Breast epithelium (tissue), 4 donors: ENCODE measurements around the gene FHOD3. TPM values are rescaled to one million over a fixed set of nuclear protein-coding genes. Genes with fewer than 3 reads are reported as not detected.
"Not testable (repeated sequence)": the region's sequence is repeated elsewhere in the genome, so short reads cannot be mapped to it uniquely, and the experiment has no call there.

Source experiments
- DNase-seq, 2 donors: peaks; one replicate each; pipeline ENCODE4 v3.0.0-alpha.2; 2019; ENCODE audit warnings: low spot score in 2 of 2
- H3K27ac ChIP-seq, 2 donors: fragments of 200-600 bp; sonication (generic) in 1 of 2; one replicate each; pipeline ENCODE4 v1.5.1; 2016 to 2019; ENCODE audit warnings: mild to moderate bottlenecking in 1 of 2
- H3K27me3 ChIP-seq, 2 donors: fragments of 200-600 bp; sonication (generic) in 1 of 2; one replicate each; pipeline versions ENCODE4 v1.5.1 to v1.6.0; 2017 to 2019; ENCODE audit warnings: control low read depth in 1 of 2, mild to moderate bottlenecking in 1 of 2
- H3K36me3 ChIP-seq: fragments of 200-600 bp; one replicate; pipeline ENCODE4 v1.5.1; 2019
- H3K4me1 ChIP-seq, 2 donors: fragments of 200-600 bp; sonication (generic); one replicate each; pipeline ENCODE4 v1.5.1; 2016 to 2019; ENCODE audit warnings: control low read depth in 1 of 2
- H3K4me3 ChIP-seq, 3 donors: fragments of 200-600 bp; sonication (generic); 1 replicate in 2 of 3; 2 replicates in 1 of 3; pipeline ENCODE4 v1.5.1; 2016 to 2019; ENCODE audit warnings: mild to moderate bottlenecking in 3 of 3, moderate library complexity in 2 of 3
- H3K9me3 ChIP-seq, 2 donors: fragments of 200-600 bp; sonication (generic) in 1 of 2; one replicate each; pipeline ENCODE4 v1.5.1; 2016 to 2019; ENCODE audit warnings: control low read depth in 1 of 2
- CTCF ChIP-seq, 3 donors: fragments of 450-650 bp; IDR thresholded peaks; one replicate each; pipeline ENCODE4 v1.5.1; 2016 to 2017; ENCODE audit warnings: antibody characterized with exemption in 3 of 3, mild to moderate bottlenecking in 3 of 3, moderate library complexity in 3 of 3
- POLR2A ChIP-seq: fragments of 450-650 bp; IDR thresholded peaks from one replicate; pipeline ENCODE4 v1.6.1; 2016; ENCODE audit warnings: antibody characterized with exemption, mild to moderate bottlenecking, moderate library complexity
- POLR2AphosphoS5 ChIP-seq, 3 donors: sonication (generic); formaldehyde crosslinking; IDR thresholded peaks; one replicate each; pipeline ENCODE4 v1.6.1; 2017; ENCODE audit warnings: antibody characterized with exemption in 3 of 3
- intact Hi-C: fragments of 100-400 bp; cut with DNase I; formaldehyde crosslinking; loops from one replicate; pipeline ENCODE4 v1.15.1; 2023; ENCODE audit warnings: low total_unique reads
- total RNA-seq, 3 donors: library from RNA; depleted of rRNA; stranded (reverse); fragments of >200 nt; gene quantifications; one replicate each; pipeline ENCODE4 v1.1.0, GENCODE V29; 2016

FHOD3 gene
- total RNA-seq, 3 donors from 2014 or later: 1.9 to 13.1 (median 13.0) TPM

- intact Hi-C loops: no loop called here
- TF ChIP-seq POLR2A (no peak), CTCF (IDR thresholded peaks at IDR 0.05) (no peak), POLR2AphosphoS5 (IDR thresholded peaks at IDR 0.05) (no peak)
- DNase-seq: no peak
- Histone ChIP-seq H3K4me3 (no peak overlapping the region), H3K4me1 (no peaks in the 10 kb centered on the region), H3K36me3 (no peaks in the 10 kb centered on the region), H3K9me3 (no peaks in the 10 kb centered on the region), H3K27ac (no peak overlapping the region), H3K27me3 (no peaks in the 10 kb centered on the region)
These were observed 463.7 kb downstream of the FHOD3 start for GRCh38 chr18:36761186-36761698.

GRCh38 chr18:36762074-36762473 lies 464.6 kb downstream of the FHOD3 start:
- TF ChIP-seq POLR2AphosphoS5 (IDR thresholded peaks at IDR 0.05) (no peak), CTCF (IDR thresholded peaks at IDR 0.05) (no peak), POLR2A (no peak)
- intact Hi-C loops: no loop called here
- no peak for DNase-seq
- H3K27me3 ChIP-seq: no peaks in the 10 kb centered on the region
- no peaks in the 10 kb centered on the region for H3K4me1 ChIP-seq
- no peak overlapping the region for H3K27ac ChIP-seq
- no peaks in the 10 kb centered on the region for H3K36me3 ChIP-seq
- H3K4me3 ChIP-seq: no peak overlapping the region
- no peaks in the 10 kb centered on the region for H3K9me3 ChIP-seq

- not testable (repeated sequence) for H3K27ac ChIP-seq
These were observed 465.5 kb downstream of the FHOD3 start for GRCh38 chr18:36762965-36763364.

GRCh38 chr18:36766836-36767235 lies 469.3 kb downstream of the FHOD3 start:
- H3K36me3 ChIP-seq: no peaks in the 10 kb centered on the region
- H3K4me3 ChIP-seq: no peak overlapping the region
- no peak overlapping the region for H3K27ac ChIP-seq
- DNase-seq: no peak
- TF ChIP-seq CTCF (IDR thresholded peaks at IDR 0.05) (no peak), POLR2A (no peak), POLR2AphosphoS5 (IDR thresholded peaks at IDR 0.05) (no peak)
- no peaks in the 10 kb centered on the region for H3K9me3 ChIP-seq
- H3K4me1 ChIP-seq: no peaks in the 10 kb centered on the region
- no peaks in the 10 kb centered on the region for H3K27me3 ChIP-seq
- intact Hi-C loops: loop anchor here (5.0 kb wide), 1 partner anchor 750 kb away; no protein-coding TSS in a partner anchor

More at GRCh38 chr18:36762965-36763364, 465.5 kb downstream of the FHOD3 start:
- H3K27me3 ChIP-seq, DNase-seq, H3K36me3 ChIP-seq, H3K4me3 ChIP-seq, H3K4me1 ChIP-seq, intact Hi-C loops, H3K9me3 ChIP-seq: not testable (repeated sequence)

DNA sequence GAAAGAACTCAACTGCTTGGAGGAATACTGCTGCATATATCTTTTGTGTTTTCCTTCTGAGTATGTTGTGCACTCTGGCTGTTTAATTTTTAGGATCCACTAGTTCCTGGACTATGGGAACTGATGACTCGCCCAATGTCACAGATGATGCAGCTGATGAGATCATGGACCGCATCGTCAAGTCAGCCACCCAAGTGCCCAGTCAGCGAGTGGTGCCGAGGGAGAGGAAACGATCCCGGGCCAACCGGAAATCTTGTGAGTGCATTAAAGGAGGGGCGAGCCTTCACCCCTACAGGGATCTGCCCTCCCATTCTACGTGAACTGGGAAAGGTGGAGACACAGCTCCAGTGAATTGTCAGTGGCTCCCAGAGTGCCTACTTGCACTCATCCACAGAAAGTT lies 471.7 kb downstream of the FHOD3 start:
- no peak for TF ChIP-seq POLR2AphosphoS5 (IDR thresholded peaks at IDR 0.05)
- TF ChIP-seq CTCF (IDR thresholded peaks at IDR 0.05): no peak
- TF ChIP-seq POLR2A: no peak
- Histone ChIP-seq H3K27ac (no peak overlapping the region), H3K36me3 (no peaks in the 10 kb centered on the region), H3K4me3 (no peak overlapping the region), H3K27me3 (no peaks in the 10 kb centered on the region), H3K4me1 (no peaks in the 10 kb centered on the region), H3K9me3 (no peaks in the 10 kb centered on the region)
- DNase-seq: no peak
- intact Hi-C loops: loop anchor here (5.0 kb wide), 1 partner anchor 752 kb away; no protein-coding TSS in a partner anchor
